ENCODE results near the gene ELAVL3.
"Not testable (repeated sequence)": the region's sequence is repeated elsewhere in the genome, so short reads cannot be mapped to it uniquely, and the experiment has no call there.

Gene ELAVL3

DNA sequence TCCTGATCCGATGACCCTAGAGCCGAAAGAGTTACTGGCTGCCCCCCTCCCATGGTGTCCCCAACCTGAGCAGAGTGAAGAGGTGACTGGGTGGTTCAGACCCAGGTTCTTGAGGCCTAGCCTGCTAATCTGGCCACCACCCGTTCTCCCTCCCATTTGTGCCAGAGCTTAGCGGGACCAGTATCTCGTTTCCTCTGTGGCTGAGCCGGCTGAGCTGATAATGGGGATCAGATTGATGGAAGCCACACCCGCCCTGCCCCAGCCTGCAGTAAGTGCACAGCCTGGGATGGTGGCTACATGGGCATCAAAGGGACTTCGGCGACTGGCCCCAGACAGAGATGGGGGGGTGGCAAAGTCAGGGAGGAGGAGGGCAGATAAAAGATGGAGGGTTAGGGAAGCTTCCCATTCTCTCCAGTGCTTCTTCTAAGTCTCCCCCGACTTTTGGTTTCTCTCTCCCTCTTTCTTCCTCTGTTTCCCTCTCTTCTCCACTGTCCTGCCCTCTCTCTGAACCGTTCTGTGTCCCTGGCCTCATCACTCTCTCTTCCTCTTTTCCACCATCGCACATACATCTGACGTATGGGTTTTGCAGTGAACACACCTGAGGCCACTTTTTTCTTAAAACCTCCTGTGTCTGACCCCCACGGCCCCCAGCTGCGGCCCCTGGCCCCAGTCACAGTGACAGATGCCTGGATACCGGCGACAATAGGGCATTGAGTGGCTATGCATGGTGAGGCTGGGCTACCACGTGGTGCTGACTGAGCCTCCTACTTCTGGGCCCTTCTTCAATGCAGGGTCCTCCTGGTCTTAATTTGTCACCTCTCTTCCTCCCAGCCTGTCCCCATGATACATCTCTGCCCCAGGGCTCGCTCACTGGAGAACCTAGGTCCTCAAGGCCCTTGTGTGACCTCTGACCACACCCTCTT, 2.4 kb downstream of the ELAVL3 start:
- H3K4me3 Mint-ChIP-seq, result no peak overlapping the region
- peak overlapping the region; percentile 0 for H3K27ac Mint-ChIP-seq
- no peaks in the 10 kb centered on the region for H3K9me3 Mint-ChIP-seq

DNA sequence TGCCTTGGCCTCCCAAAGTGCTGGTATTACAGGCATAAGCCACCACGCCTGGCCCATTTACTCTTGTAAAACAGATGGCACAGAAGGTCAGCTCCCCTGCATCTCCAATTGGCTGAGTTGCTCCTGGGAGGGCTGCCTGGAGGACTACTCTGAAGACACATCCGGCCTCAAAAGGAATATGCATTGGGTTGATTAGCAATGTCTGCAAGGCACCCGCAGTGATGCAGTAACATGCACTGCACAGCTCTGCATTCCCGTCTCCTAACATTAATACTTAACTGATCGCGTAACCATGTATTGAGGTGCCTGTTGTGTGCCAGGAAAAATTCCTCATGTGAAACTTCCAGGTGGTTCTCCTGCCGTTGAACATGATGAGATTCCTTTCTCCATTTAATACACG, 5.0 kb downstream of the ELAVL3 start:
- Mint-ChIP-seq H3K4me3 (no peak overlapping the region), H3K27ac (no peak overlapping the region), H3K4me1 (peaks cover 13% of the 10 kb centered on the region), H3K27me3 (peaks cover 26% of the 10 kb centered on the region), H3K9me3 (no peaks in the 10 kb centered on the region), H3K36me3 (no peaks in the 10 kb centered on the region)
- ATAC-seq, result no peak

More for the DNA sequence above, 2.4 kb downstream of the ELAVL3 start:
- peaks cover 38% of the 10 kb centered on the region for H3K27me3 Mint-ChIP-seq
- ATAC-seq, result no peak
- no peaks in the 10 kb centered on the region for H3K36me3 Mint-ChIP-seq
- peaks cover 35% of the 10 kb centered on the region for H3K4me1 Mint-ChIP-seq

DNA sequence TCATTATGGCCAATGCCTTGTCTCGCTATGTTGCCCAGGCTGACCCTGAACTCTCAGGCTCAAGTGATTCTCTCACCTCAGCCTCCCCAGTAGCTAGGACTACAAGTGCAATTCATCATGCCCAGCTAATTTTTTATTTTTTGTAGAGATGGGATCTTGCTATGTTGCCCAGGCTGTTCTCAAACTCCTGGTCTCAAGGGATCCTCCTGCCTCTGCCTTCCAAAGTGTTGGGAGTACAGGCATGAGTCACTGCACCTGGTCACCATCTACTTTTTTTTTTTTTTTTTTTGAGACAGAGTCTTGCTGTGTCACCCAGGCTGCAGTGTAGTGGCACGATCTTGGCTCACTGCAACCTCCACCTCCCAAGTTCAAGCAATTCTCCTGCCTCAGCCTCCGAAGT, 5.5 kb downstream of the ELAVL3 start:
- peaks cover 25% of the 10 kb centered on the region for H3K27me3 Mint-ChIP-seq
- not testable (repeated sequence) for H3K4me3 Mint-ChIP-seq, H3K27ac Mint-ChIP-seq, H3K36me3 Mint-ChIP-seq, H3K9me3 Mint-ChIP-seq, ATAC-seq
- H3K4me1 Mint-ChIP-seq, result peaks cover 13% of the 10 kb centered on the region

DNA sequence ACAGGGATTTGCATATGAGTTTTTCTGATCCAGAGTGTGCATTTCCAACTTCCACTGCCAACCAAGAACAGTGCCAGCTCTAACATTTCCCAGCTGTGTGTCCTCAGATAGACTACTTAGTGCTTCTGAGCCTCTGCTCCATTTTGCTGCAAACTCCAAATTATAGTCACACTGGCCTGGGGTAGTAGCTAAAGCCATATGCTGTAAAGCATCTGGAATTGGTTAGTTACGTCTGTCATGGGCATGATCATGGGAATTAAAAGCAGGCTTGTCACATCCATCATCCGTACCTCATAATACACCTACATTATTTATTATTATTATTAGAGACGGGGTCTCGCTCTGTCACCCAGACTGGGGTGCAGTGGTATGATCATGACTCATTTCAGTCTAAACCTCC, 7.1 kb downstream of the ELAVL3 start:
- Mint-ChIP-seq H3K27me3 (peaks cover 17% of the 10 kb centered on the region), H3K4me3 (no peak overlapping the region), H3K4me1 (peaks cover 6% of the 10 kb centered on the region), H3K27ac (no peak overlapping the region), H3K9me3 (no peaks in the 10 kb centered on the region), H3K36me3 (no peaks in the 10 kb centered on the region)
- no peak for ATAC-seq

DNA sequence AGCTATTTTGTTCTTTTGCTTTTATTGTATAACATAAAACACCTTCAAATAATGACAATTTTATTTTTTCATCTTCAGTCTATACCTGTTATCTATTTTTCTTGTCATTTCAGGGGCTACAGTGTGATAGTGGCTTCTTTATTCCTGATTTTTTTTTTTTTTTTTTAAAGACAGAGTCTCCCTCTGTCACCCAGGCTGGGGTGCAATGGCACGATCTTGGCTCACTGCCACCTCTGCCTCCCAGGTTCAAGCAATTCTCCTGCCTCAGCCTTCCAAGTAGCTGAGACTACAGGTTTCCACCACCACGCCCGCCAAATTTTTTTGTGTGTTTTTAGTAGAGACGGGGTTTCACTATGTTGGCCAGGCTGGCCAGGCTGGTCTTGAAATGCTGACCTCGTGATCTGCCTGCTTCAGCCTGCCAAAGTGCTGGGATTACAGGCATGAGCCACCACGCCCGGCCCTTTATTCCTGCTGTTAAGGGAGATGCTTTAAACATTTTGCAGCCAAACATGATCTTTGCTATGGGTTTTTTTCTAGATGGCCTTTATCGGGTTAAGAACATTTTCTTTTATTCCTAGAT, 12.5 kb downstream of the ELAVL3 start:
- H3K27me3 Mint-ChIP-seq, H3K4me1 Mint-ChIP-seq, H3K9me3 Mint-ChIP-seq, H3K36me3 Mint-ChIP-seq, H3K4me3 Mint-ChIP-seq, ATAC-seq, H3K27ac Mint-ChIP-seq: not testable (repeated sequence)

DNA sequence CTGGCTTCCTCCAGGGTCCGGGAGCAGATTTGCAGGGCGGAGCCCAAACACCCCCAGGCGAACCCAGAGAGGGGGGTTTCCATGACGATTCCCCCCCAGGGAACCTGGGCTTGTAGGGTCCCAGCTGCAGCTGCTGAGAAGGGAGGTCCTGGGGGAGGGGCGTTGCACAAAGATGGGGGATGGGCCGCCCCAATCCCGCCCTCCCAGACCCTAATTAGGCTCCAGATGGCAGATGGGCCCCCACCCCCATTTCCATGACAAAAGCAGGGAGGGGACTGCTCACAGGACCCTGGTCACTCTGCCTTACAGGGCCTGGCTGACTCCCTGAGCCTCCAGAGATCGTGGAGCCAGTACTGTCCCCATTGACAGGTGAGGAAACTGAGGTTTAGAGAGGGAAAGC, 15.2 kb downstream of the ELAVL3 start:
- H3K27me3 Mint-ChIP-seq, result peaks cover 4% of the 10 kb centered on the region
- no peaks in the 10 kb centered on the region for H3K4me1 Mint-ChIP-seq
- no peaks in the 10 kb centered on the region for H3K9me3 Mint-ChIP-seq
- no peaks in the 10 kb centered on the region for H3K36me3 Mint-ChIP-seq
- ATAC-seq, result no peak
- H3K27ac Mint-ChIP-seq, result no peak overlapping the region
- H3K4me3 Mint-ChIP-seq, result no peak overlapping the region

DNA sequence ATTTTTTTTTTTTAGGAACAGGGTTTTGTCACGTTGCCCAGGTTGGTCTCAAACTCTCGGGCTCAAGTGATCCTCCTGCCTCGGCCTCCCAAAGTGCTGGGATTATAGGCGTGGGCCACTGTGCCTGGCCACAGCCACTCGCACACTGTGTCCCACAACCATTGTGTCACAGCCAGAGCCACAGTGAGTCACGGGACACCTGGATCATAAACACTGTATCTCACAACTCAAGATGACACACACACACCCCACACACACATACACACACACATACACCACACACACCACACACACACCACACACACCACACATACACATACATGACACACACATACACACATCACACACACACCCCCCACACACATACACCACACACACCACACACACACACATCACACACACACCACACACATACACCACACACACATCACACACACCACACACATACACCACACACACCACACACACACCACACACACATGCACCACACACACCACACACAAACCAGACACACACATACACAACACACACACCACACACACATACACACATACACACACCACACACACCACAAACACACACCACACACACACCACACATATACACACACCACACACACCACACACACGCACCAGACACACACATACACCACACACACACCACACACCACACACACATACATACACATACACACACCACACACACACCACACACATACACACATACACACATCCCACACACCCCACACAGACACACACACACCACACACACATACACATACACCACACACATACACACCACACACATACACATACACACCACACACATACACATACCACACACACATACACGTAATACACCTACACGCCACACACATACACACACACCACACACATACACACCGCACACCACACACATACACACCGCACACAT, 16.2 kb downstream of the ELAVL3 start:
- H3K9me3 Mint-ChIP-seq, result no peaks in the 10 kb centered on the region
- H3K27ac Mint-ChIP-seq, result no peak overlapping the region
- H3K4me3 Mint-ChIP-seq, result no peak overlapping the region
- no peaks in the 10 kb centered on the region for H3K36me3 Mint-ChIP-seq
- no peaks in the 10 kb centered on the region for H3K4me1 Mint-ChIP-seq
- ATAC-seq, result no peak
- H3K27me3 Mint-ChIP-seq, result peaks cover 14% of the 10 kb centered on the region

DNA sequence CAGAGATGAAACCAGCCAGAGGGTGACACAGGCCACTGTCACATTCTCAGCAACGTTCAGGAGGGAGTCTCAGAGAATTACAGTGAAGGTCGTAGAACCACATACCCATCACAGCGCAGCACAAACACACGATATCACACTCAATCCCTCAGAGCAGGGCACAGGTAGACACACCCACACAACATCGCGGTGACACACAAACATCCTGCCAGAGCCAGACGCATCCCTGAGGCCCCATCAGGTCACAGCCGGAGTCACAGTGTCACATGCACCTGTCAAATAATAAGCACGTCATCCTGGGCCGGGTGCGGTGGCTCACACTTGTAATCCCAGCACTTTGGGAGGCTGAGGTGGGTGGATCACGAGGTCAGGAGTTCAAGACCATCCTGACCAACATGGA, 17.5 kb downstream of the ELAVL3 start:
- ATAC-seq, result no peak
- no peaks in the 10 kb centered on the region for H3K4me1 Mint-ChIP-seq
- no peak overlapping the region for H3K4me3 Mint-ChIP-seq
- no peak overlapping the region for H3K27ac Mint-ChIP-seq
- H3K36me3 Mint-ChIP-seq, result no peaks in the 10 kb centered on the region
- no peaks in the 10 kb centered on the region for H3K9me3 Mint-ChIP-seq
- peaks cover 22% of the 10 kb centered on the region for H3K27me3 Mint-ChIP-seq

DNA sequence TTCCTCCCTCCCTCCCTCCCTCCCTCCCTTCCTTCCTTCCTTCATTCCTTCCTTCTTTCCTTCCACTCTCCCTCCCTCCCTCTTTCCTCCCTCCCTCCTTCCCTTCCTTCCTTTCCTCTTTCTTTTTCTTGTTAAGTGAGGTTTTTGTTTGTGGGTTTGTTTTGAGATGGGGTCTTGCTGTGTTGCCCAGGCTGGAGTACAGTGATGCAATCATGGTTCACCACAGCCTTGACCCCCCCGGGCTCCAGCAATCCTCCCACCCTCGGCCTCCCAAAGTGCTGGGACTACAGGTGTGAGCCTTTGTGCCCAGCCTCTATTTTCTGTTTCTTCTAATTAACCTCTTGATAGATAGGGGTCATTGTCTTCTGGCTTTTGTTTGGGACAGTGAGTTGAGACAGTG, 19.4 kb downstream of the ELAVL3 start:
- H3K36me3 Mint-ChIP-seq, result no peaks in the 10 kb centered on the region
- ATAC-seq, result no peak
- H3K27ac Mint-ChIP-seq, result no peak overlapping the region
- no peaks in the 10 kb centered on the region for H3K4me1 Mint-ChIP-seq
- no peak overlapping the region for H3K4me3 Mint-ChIP-seq
- peaks cover 33% of the 10 kb centered on the region for H3K27me3 Mint-ChIP-seq
- no peaks in the 10 kb centered on the region for H3K9me3 Mint-ChIP-seq

DNA sequence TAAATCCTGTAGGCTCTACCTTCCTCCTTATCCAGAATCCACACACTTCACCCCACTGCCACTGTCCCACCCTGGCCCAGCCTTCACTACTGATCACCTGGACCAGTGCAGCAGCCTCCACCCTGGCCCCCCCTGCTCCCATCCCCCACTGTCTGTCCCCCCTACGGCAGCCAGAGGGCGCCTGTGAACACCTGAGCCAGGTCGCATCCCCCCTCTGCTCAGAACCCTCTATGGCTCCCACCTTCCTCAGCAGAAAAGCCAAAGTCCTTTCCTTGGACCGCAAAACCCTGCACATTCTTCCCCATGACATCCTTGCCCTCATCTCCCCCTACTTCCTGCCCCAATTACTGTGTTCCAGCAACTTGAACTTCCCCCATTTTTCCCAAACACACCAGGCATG, 20.6 kb downstream of the ELAVL3 start:
- no peaks in the 10 kb centered on the region for H3K9me3 Mint-ChIP-seq
- H3K27ac Mint-ChIP-seq, result no peak overlapping the region
- H3K36me3 Mint-ChIP-seq, result no peaks in the 10 kb centered on the region
- H3K4me1 Mint-ChIP-seq, result no peaks in the 10 kb centered on the region
- H3K27me3 Mint-ChIP-seq, result peaks cover 33% of the 10 kb centered on the region
- no peak for ATAC-seq
- H3K4me3 Mint-ChIP-seq, result no peak overlapping the region

DNA sequence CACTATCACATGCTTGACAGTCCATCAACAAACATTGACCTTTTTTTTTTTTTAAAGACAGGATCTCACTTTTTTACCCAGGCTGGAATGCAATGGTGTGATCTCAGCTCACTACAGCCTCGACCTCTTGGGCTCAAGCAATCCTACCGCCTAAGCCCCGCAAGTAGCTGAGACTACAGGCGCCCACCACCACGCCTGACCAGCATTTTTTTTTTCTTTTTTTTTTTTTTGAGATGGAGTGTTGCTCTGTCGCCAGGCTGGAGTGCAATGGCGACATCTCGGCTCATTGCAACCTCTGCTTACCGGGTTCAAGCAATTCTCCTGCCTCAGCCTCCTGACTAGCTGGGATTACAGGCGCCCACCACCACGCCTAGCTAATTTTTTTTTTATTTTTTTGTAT, 21.9 kb downstream of the ELAVL3 start:
- peaks cover 33% of the 10 kb centered on the region for H3K27me3 Mint-ChIP-seq
- not testable (repeated sequence) for H3K27ac Mint-ChIP-seq, H3K4me1 Mint-ChIP-seq, H3K36me3 Mint-ChIP-seq, ATAC-seq, H3K9me3 Mint-ChIP-seq, H3K4me3 Mint-ChIP-seq

DNA sequence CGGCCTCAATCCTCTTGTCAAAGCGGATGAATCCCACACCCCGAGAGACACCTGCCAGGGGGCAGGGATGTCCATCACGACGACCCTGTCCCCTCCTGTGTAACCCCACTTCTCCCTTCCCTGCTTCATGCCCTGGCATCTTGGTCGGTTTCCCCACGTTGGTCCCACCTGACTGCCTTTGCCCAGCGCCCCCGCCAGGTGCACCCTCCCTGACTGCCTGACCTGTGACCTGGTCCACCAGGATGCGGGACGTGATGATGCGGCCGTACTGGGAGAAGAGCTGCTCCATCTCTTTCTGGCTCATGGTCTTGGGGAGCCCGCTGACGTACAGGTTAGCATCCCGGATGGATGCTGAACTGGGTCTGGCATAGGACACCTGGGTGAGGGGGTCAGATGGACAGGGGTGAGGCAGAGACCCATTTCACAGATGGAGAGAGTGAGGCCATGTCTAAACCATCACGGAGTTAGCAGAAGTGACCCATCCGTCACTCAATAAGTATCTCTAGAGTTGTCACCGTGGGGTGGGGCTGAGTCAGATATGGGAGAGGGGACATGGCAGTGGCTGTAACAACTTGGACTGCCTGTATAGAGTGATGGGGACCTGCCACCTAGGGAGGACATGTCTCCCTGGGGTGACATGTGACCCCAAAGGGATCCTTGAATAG, 22.5 kb downstream of the ELAVL3 start:
- H3K9me3 Mint-ChIP-seq, result no peaks in the 10 kb centered on the region
- ATAC-seq, result no peak
- no peaks in the 10 kb centered on the region for H3K36me3 Mint-ChIP-seq
- no peak overlapping the region for H3K4me3 Mint-ChIP-seq
- no peaks in the 10 kb centered on the region for H3K4me1 Mint-ChIP-seq
- no peak overlapping the region for H3K27ac Mint-ChIP-seq
- peaks cover 33% of the 10 kb centered on the region for H3K27me3 Mint-ChIP-seq

DNA sequence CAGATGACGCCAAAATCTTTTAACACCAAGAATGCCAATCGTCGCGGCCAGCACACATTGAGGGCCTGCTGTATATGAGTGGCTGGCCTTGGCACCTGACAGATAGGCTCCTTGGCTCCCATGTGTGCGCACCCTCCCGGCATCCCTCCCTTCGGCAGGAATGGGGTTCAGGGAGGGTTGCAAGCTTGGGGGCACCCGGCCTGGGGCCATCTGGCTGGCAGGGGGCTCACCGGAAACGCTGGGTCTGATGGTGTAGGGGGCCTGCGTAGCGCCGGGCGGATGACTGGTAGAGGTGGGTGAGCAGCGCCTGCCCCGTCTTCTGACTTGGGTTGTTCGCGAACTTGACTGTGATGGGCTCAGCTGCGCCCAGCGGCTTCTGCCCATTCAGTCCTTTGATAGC, 23.0 kb downstream of the ELAVL3 start:
- H3K4me1 Mint-ChIP-seq, result peaks cover under 1% of the 10 kb centered on the region
- no peak overlapping the region for H3K27ac Mint-ChIP-seq
- H3K4me3 Mint-ChIP-seq, result no peak overlapping the region
- H3K9me3 Mint-ChIP-seq, result no peaks in the 10 kb centered on the region
- H3K36me3 Mint-ChIP-seq, result no peaks in the 10 kb centered on the region
- ATAC-seq, result no peak
- H3K27me3 Mint-ChIP-seq, result peaks cover 36% of the 10 kb centered on the region

DNA sequence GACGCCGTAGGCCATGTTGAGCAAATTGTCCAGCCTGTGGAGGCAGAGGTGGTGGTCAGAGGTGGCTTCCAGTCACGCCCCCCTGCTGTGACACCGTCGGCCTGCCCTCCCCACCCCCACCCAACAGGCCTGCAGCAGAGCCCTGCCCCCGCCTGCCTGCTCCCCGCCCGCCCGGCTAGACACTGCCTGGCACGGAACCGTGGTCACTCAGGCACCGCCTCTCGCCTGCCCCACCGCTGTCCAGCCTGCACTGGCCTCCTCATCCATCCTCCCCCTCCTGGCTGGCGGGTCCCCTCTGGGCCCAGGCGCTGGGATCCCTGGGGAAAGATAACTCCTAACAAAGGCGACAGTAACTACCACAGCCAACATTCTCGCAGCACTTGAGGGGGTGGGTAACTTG, 23.7 kb downstream of the ELAVL3 start:
- Mint-ChIP-seq H3K4me3 (no peak overlapping the region), H3K27me3 (peaks cover 43% of the 10 kb centered on the region), H3K27ac (no peak overlapping the region), H3K36me3 (no peaks in the 10 kb centered on the region), H3K9me3 (no peaks in the 10 kb centered on the region), H3K4me1 (peaks cover 7% of the 10 kb centered on the region)
- no peak for ATAC-seq

DNA sequence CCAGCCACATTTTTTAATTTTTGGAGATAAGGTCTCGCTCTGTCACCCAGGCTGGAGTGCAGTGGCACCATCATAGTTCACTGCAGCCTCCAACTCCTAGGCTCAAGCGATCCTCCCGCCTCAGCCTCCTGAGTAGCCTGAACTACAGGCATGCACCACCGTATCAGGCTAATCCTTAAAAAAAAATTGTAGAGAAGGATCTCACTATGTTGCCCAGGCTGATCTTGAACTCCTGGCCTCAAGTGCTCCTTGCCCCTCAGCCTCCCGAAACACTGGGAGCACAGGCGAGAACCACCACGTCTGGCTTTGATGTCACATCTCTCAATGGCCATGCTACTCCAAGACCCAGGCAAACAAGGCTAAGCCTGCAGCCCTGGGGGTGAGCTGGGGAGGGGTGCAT, 24.2 kb downstream of the ELAVL3 start:
- Mint-ChIP-seq H3K4me3 (no peak overlapping the region), H3K9me3 (no peaks in the 10 kb centered on the region), H3K36me3 (no peaks in the 10 kb centered on the region), H3K4me1 (peaks cover 12% of the 10 kb centered on the region), H3K27ac (no peak overlapping the region), H3K27me3 (peaks cover 45% of the 10 kb centered on the region)
- no peak for ATAC-seq

Measured in stimulated activated memory B cell treated with anti-CD40 and anti-IgM and Interleukin-4, amounts not matched to agents 10 μg/mL and 1 μg/mL and 100 μg/mL, for 72 hours (primary cell).